ENCODE results near the gene QPRT.
"Not testable (repeated sequence)": the region's sequence is repeated elsewhere in the genome, so short reads cannot be mapped to it uniquely, and the experiment has no call there.

The QPRT gene

GRCh38 chr16:29694384-29695195 is 15.6 kb downstream of the QPRT start:
- DNase-seq, result no peak

- not testable (repeated sequence) for DNase-seq
These were observed 16.7 kb downstream of the QPRT start for GRCh38 chr16:29695675-29696074.

- no peak for DNase-seq
These were observed 17.9 kb downstream of the QPRT start for GRCh38 chr16:29696881-29697331.

- DNase-seq, result no peak
These were observed 18.4 kb downstream of the QPRT start for GRCh38 chr16:29697391-29697790.

GRCh38 chr16:29698042-29698441 is 19.1 kb downstream of the QPRT start:
- no peak for DNase-seq

GRCh38 chr16:29698484-29699323 is 19.7 kb downstream of the QPRT start:
- DNase-seq, result no peak

GRCh38 chr16:29699324-29700219 is 20.6 kb downstream of the QPRT start:
- DNase-seq, result no peak

GRCh38 chr16:29700253-29700987 is 21.4 kb downstream of the QPRT start:
- DNase-seq, result peak; percentile 18

- DNase-seq, result no peak
These were observed 22.2 kb downstream of the QPRT start for GRCh38 chr16:29701214-29701555.

- DNase-seq, result no peak
These were observed 23.3 kb downstream of the QPRT start for GRCh38 chr16:29702269-29702668.

- DNase-seq, result no peak
These were observed 26.1 kb downstream of the QPRT start for GRCh38 chr16:29705030-29705429.

GRCh38 chr16:29707160-29707559 is 28.2 kb downstream of the QPRT start:
- not testable (repeated sequence) for DNase-seq

GRCh38 chr16:29708917-29709600 is 30.1 kb downstream of the QPRT start:
- no peak for DNase-seq

GRCh38 chr16:29709657-29710056 is 30.7 kb downstream of the QPRT start:
- not testable (repeated sequence) for DNase-seq

GRCh38 chr16:29710227-29711219 is 31.5 kb downstream of the QPRT start:
- no peak for DNase-seq

- DNase-seq, result no peak
These were observed 33.8 kb downstream of the QPRT start for GRCh38 chr16:29712809-29713208.

GRCh38 chr16:29714396-29714795 is 35.4 kb downstream of the QPRT start:
- DNase-seq, result no peak

- no peak for DNase-seq
These were observed 36.0 kb downstream of the QPRT start for GRCh38 chr16:29714972-29715371.

- no peak for DNase-seq
These were observed 38.1 kb downstream of the QPRT start for GRCh38 chr16:29717113-29717512.

- no peak for DNase-seq
These were observed 40.1 kb downstream of the QPRT start for GRCh38 chr16:29719063-29719462.

Data from NCI-H187 treated with DMSO at 0.1 percent for 48 hours (cell line).